Germinal center (tissue), 1 donor: ENCODE measurements around the gene RYR2.
A peak's percentile ranks its signal among the peaks of the same experiment; 100 is the strongest.
"Not testable (repeated sequence)": the region's sequence is repeated elsewhere in the genome, so short reads cannot be mapped to it uniquely, and the experiment has no call there.

ENCODE experiments used
- DNase-seq: peaks from one replicate; pipeline ENCODE4 v3.0.0; 2012; ENCODE audit warnings: mixed read lengths, low spot score

The RYR2 gene

GRCh38 chr1:237084341-237085077 is 42.5 kb downstream of the RYR2 start:
- no peak for DNase-seq

- DNase-seq: no peak
Measured at GRCh38 chr1:237091691-237092090, 49.7 kb downstream of the RYR2 start.

- no peak for DNase-seq
Measured at GRCh38 chr1:237093691-237094090, 51.7 kb downstream of the RYR2 start.

- DNase-seq: no peak
Measured at GRCh38 chr1:237098541-237098940, 56.6 kb downstream of the RYR2 start.

GRCh38 chr1:237103021-237103420 is 61.0 kb downstream of the RYR2 start:
- DNase-seq: no peak

GRCh38 chr1:237104096-237104495 is 62.1 kb downstream of the RYR2 start:
- no peak for DNase-seq

GRCh38 chr1:237105826-237106225 is 63.8 kb downstream of the RYR2 start:
- DNase-seq: no peak

- no peak for DNase-seq
Measured at GRCh38 chr1:237108297-237109040, 66.5 kb downstream of the RYR2 start.

- DNase-seq: no peak
Measured at GRCh38 chr1:237111807-237112206, 69.8 kb downstream of the RYR2 start.

- no peak for DNase-seq
Measured at GRCh38 chr1:237112663-237113062, 70.7 kb downstream of the RYR2 start.

GRCh38 chr1:237115035-237115434 is 73.1 kb downstream of the RYR2 start:
- no peak for DNase-seq

- DNase-seq: no peak
Measured at GRCh38 chr1:237119091-237119490, 77.1 kb downstream of the RYR2 start.

- no peak for DNase-seq
Measured at GRCh38 chr1:237120683-237121082, 78.7 kb downstream of the RYR2 start.

GRCh38 chr1:237124856-237125462 is 83.0 kb downstream of the RYR2 start:
- peak; percentile 14 for DNase-seq

- no peak for DNase-seq
Measured at GRCh38 chr1:237126180-237126579, 84.2 kb downstream of the RYR2 start.

- not testable (repeated sequence) for DNase-seq
Measured at GRCh38 chr1:237127301-237127700, 85.3 kb downstream of the RYR2 start.

- no peak for DNase-seq
Measured at GRCh38 chr1:237133921-237134320, 91.9 kb downstream of the RYR2 start.

GRCh38 chr1:237134929-237135328 is 92.9 kb downstream of the RYR2 start:
- no peak for DNase-seq

- no peak for DNase-seq
Measured at GRCh38 chr1:237138551-237138950, 96.6 kb downstream of the RYR2 start.

GRCh38 chr1:237139732-237140131 is 97.7 kb downstream of the RYR2 start:
- DNase-seq: no peak

- no peak for DNase-seq
Measured at GRCh38 chr1:237140986-237141385, 99.0 kb downstream of the RYR2 start.

GRCh38 chr1:237141502-237141901 is 99.5 kb downstream of the RYR2 start:
- DNase-seq: no peak
